ENCODE measurements around the gene ETV4.

DNA sequence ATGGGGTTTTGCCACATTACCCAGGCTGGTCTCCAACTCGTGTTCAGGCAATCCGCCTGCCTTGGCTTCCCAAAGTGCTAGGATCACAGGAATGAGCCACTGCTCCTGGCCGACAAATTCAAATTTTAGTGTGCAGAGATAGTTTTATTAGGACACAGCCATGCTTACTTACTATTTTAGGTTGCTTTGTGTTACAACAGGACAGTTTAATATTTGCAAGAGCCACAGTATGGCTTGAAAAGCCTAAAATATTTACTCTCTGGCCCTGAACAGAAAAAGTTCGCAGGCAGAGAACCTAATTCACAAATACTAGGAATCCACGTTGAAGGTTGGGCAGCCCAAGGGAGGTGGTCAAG is 12.6 kb upstream of the ETV4 start:
- TF ChIP-seq, protein P1, sequence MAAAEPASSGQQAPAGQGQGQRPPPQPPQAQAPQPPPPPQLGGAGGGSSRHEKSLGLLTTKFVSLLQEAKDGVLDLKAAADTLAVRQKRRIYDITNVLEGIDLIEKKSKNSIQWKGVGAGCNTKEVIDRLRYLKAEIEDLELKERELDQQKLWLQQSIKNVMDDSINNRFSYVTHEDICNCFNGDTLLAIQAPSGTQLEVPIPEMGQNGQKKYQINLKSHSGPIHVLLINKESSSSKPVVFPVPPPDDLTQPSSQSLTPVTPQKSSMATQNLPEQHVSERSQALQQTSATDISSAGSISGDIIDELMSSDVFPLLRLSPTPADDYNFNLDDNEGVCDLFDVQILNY (CRISPR knock-in tag; IDR thresholded peaks at IDR 0.05): no peak
- TF ChIP-seq, protein P2, sequence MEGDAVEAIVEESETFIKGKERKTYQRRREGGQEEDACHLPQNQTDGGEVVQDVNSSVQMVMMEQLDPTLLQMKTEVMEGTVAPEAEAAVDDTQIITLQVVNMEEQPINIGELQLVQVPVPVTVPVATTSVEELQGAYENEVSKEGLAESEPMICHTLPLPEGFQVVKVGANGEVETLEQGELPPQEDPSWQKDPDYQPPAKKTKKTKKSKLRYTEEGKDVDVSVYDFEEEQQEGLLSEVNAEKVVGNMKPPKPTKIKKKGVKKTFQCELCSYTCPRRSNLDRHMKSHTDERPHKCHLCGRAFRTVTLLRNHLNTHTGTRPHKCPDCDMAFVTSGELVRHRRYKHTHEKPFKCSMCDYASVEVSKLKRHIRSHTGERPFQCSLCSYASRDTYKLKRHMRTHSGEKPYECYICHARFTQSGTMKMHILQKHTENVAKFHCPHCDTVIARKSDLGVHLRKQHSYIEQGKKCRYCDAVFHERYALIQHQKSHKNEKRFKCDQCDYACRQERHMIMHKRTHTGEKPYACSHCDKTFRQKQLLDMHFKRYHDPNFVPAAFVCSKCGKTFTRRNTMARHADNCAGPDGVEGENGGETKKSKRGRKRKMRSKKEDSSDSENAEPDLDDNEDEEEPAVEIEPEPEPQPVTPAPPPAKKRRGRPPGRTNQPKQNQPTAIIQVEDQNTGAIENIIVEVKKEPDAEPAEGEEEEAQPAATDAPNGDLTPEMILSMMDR (IDR thresholded peaks at IDR 0.05): no peak
